B cell (primary cell): ENCODE results near the gene SPATA21. TPM values are rescaled to one million over a fixed set of nuclear protein-coding genes. Genes with fewer than 3 reads are reported as not detected.

Experiments
- ATAC-seq: fragments of 200-7000 bp; cut with Tn5 transposase; one replicate; pipeline ENCODE4 v1.10.0; 2021; ENCODE audit warnings: low read depth, mild to moderate bottlenecking, moderate number of reproducible peaks, moderate library complexity
- CTCF ChIA-PET: fragments of 350-600 bp; sonication (Branson Sonifier 250); formaldehyde crosslinking; loops from one replicate; lab custom pipeline; 2021; ENCODE audit warnings: antibody characterized with exemption, inconsistent platforms; lab: Charles Lee
- POLR2A ChIA-PET: fragments of 350-600 bp; sonication (Branson Sonifier 250); formaldehyde crosslinking; loops from one replicate; lab custom pipeline; 2021; ENCODE audit warnings: antibody characterized with exemption; lab: Charles Lee
- DNase-seq: peaks from one replicate; pipeline ENCODE4 v3.0.0; 2013
- H2AFZ ChIP-seq: 2 replicates; pipeline ENCODE4 v1.6.1; 2012; ENCODE audit warnings: mild to moderate bottlenecking, low read depth, low read length; ENCODE audit not compliant: insufficient read depth, poor library complexity, severe bottlenecking
- H3K27ac ChIP-seq, 2 donors: 1 replicate in 1 of 2; 2 replicates in 1 of 2; pipeline ENCODE4 v1.5.1; 2012 to 2013; ENCODE audit warnings: low read length in 2 of 2, mild to moderate bottlenecking in 2 of 2, moderate library complexity in 1 of 2
- H3K27me3 ChIP-seq, 4 experiments: fragments of 200-600 bp in 1 of 4; sonication (generic) in 1 of 4; replicated peaks in 1 of 4; 1 replicate in 2 of 4; 2 replicates in 2 of 4; pipeline versions ENCODE4 v1.6.1 to v1.7.0; 2013 to 2016; ENCODE audit warnings: low read length in 3 of 4, mild to moderate bottlenecking in 2 of 4, mixed read lengths in 1 of 4, moderate library complexity in 1 of 4; ENCODE audit not compliant: insufficient read depth in 4 of 4, control insufficient read depth in 3 of 4; ENCODE audit errors: control extremely low read depth in 1 of 4
- H3K36me3 ChIP-seq, 2 experiments: replicated peaks in 1 of 2; 1 replicate in 1 of 2; 2 replicates in 1 of 2; pipeline versions ENCODE4 v1.6.1 to v1.7.1; 2013; ENCODE audit warnings: low read length in 1 of 2; ENCODE audit not compliant: insufficient read depth in 2 of 2, control insufficient read depth in 1 of 2; ENCODE audit errors: control extremely low read depth in 1 of 2, extremely low read depth in 1 of 2
- H3K4me1 ChIP-seq, 2 donors: fragments of 200-600 bp in 1 of 2; sonication (generic) in 1 of 2; 1 replicate in 1 of 2; 2 replicates in 1 of 2; pipeline versions ENCODE4 v1.5.1 to v1.6.1; 2013 to 2017; ENCODE audit warnings: low read length in 2 of 2; ENCODE audit not compliant: control insufficient read depth in 2 of 2, insufficient read depth in 2 of 2
- H3K4me2 ChIP-seq: replicated peaks from 2 replicates; pipeline ENCODE3; 2012; ENCODE audit warnings: mild to moderate bottlenecking, low read depth, low read length; ENCODE audit not compliant: poor library complexity, severe bottlenecking
- H3K4me3 ChIP-seq, 5 experiments: fragments of 200-600 bp in 1 of 5; sonication (generic) in 1 of 5; 1 replicate in 3 of 5; 2 replicates in 2 of 5; pipeline versions ENCODE4 v1.5.1 to v1.7.0; 2011 to 2016; ENCODE audit warnings: low read length in 4 of 5, mild to moderate bottlenecking in 4 of 5, low read depth in 2 of 5, control low read depth in 1 of 5, moderate library complexity in 1 of 5; ENCODE audit not compliant: insufficient read depth in 1 of 5; ENCODE audit errors: control extremely low read depth in 1 of 5, extremely low read depth in 1 of 5
- H3K79me2 ChIP-seq: fragments of 200-600 bp; sonication (generic); one replicate; pipeline ENCODE4 v1.6.0; 2016; ENCODE audit warnings: low read length; ENCODE audit not compliant: control insufficient read depth, insufficient read depth
- H3K9ac ChIP-seq: fragments of 200-600 bp; sonication (generic); 2 replicates; pipeline ENCODE4 v1.6.1; 2017; ENCODE audit warnings: mild to moderate bottlenecking, low read length, moderate library complexity
- H3K9me3 ChIP-seq, 3 donors: one replicate each; pipeline versions ENCODE4 v1.6.1 to v1.7.1; 2013; ENCODE audit warnings: low read length in 2 of 3; ENCODE audit not compliant: control insufficient read depth in 2 of 3, insufficient read depth in 1 of 3; ENCODE audit errors: control extremely low read depth in 1 of 3
- H4K20me1 ChIP-seq: 2 replicates; pipeline ENCODE4 v1.6.0; 2012; ENCODE audit warnings: mild to moderate bottlenecking, low read length; ENCODE audit not compliant: insufficient read depth, control insufficient read depth, poor library complexity, severe bottlenecking
- H3K27ac Mint-ChIP-seq: one replicate; pipeline ENCODE4 v1.8.0; 2021; ENCODE audit warnings: mixed read lengths
- H3K27me3 Mint-ChIP-seq: one replicate; pipeline ENCODE4 v1.8.0; 2021; ENCODE audit warnings: mixed read lengths
- H3K4me1 Mint-ChIP-seq: one replicate; pipeline ENCODE4 v1.8.0; 2021; ENCODE audit warnings: mixed read lengths
- H3K4me3 Mint-ChIP-seq: one replicate; pipeline ENCODE4 v1.8.0; 2021; ENCODE audit warnings: mixed read lengths
- H3K9me3 Mint-ChIP-seq: one replicate; pipeline ENCODE4 v1.8.0; 2022; ENCODE audit warnings: mixed read lengths; ENCODE audit not compliant: insufficient read depth
- CTCF ChIP-seq: fragments of 200-600 bp; IDR thresholded peaks from one replicate; pipeline ENCODE4 v1.8.0; 2022; ENCODE audit warnings: antibody characterized with exemption, mild to moderate bottlenecking
- EZH2 ChIP-seq: IDR thresholded peaks from 2 replicates; pipeline ENCODE4 v1.6.1; 2012; ENCODE audit warnings: borderline replicate concordance, low read depth, mild to moderate bottlenecking, moderate library complexity, low read length; ENCODE audit not compliant: insufficient read depth, poor library complexity, severe bottlenecking
- WGBS: methylation state at CpG from one replicate; pipeline ENCODE4 v1.1.5; 2013; ENCODE audit warnings: missing lambda C conversion rate; ENCODE audit not compliant: insufficient coverage; 5-methylcytosine and 5-hydroxymethylcytosine counted together
- intact Hi-C: fragments of 100-400 bp; cut with micrococcal nuclease; formaldehyde crosslinking; loops from one replicate; pipeline ENCODE4 v1.10.0; 2022
- polyA plus RNA-seq: library from polyadenylated mRNA; depleted of rRNA; stranded (reverse); fragments of >200 nt; gene quantifications from 2 replicates; pipeline ENCODE4 v1.2.3, GENCODE V29; 2012
- total RNA-seq, 2 donors: library from RNA; stranded (reverse); fragments of 120-200 nt in 1 of 2; gene quantifications; 1 replicate in 1 of 2; 2 replicates in 1 of 2; pipeline versions ENCODE4 v1.2.3 to v1.2.4, GENCODE V29; 2013 to 2022

The SPATA21 gene
- total and polyA plus RNA-seq, 2 donors (not counting 1 experiment from before 2014, with no cell fraction given): 0.01 TPM; not detected in 1

GRCh38 chr1:16405441-16405840 is 31.8 kb downstream of the SPATA21 start:
- TF ChIP-seq CTCF: no peak
- TF ChIP-seq EZH2: no peak
- H3K4me1 Mint-ChIP-seq: no peaks in the 10 kb centered on the region
- Histone ChIP-seq H3K9ac (no peak overlapping the region), H3K9me3 (no peaks in the 10 kb centered on the region), H3K27ac (no peak overlapping the region), H3K4me2 (no peak overlapping the region), H3K4me1 (no peaks in the 10 kb centered on the region), H3K27me3 (no peaks in the 10 kb centered on the region), H3K79me2 (no peaks in the 10 kb centered on the region), H3K36me3 (no peaks in the 10 kb centered on the region), H3K4me3 (no peak overlapping the region), H4K20me1 (no peaks in the 10 kb centered on the region), H2AFZ (no peak overlapping the region)
- DNase-seq: no peak
- intact Hi-C loops: no loop called here
- 98% methylated on average over 4 of the region's 5 CpGs for WGBS
- H3K4me3 Mint-ChIP-seq: no peak overlapping the region
- ATAC-seq: no peak
- H3K27ac Mint-ChIP-seq: no peak overlapping the region
- CTCF ChIA-PET: no interaction called here
- no peaks in the 10 kb centered on the region for H3K27me3 Mint-ChIP-seq
- H3K9me3 Mint-ChIP-seq: no peaks in the 10 kb centered on the region
- POLR2A ChIA-PET: no interaction called here

GRCh38 chr1:16402742-16403141 is 34.5 kb downstream of the SPATA21 start:
- Histone ChIP-seq H3K79me2 (no peaks in the 10 kb centered on the region), H3K4me2 (no peak overlapping the region), H3K4me1 (no peaks in the 10 kb centered on the region), H3K9me3 (no peaks in the 10 kb centered on the region), H3K9ac (no peak overlapping the region), H3K27ac (no peak overlapping the region), H3K27me3 (no peaks in the 10 kb centered on the region), H4K20me1 (no peaks in the 10 kb centered on the region), H3K36me3 (peaks cover 0 to 8% of the 10 kb centered on the region in 2 experiments), H2AFZ (no peak overlapping the region), H3K4me3 (no peak overlapping the region)
- Mint-ChIP-seq H3K4me1 (no peaks in the 10 kb centered on the region), H3K9me3 (no peaks in the 10 kb centered on the region), H3K27me3 (no peaks in the 10 kb centered on the region), H3K4me3 (no peak overlapping the region), H3K27ac (no peak overlapping the region)
- DNase-seq: no peak
- ChIA-PET CTCF (no interaction called here), POLR2A (no interaction called here)
- TF ChIP-seq EZH2 (no peak), CTCF (no peak)
- no peak for ATAC-seq
- WGBS: 90% methylated on average over 5 of the region's 10 CpGs
- intact Hi-C loops: no loop called here
